Lower leg skin (tissue), 4 donors: ENCODE data around the gene CIAO1. TPM values are rescaled to one million over a fixed set of nuclear protein-coding genes. Genes with fewer than 3 reads are reported as not detected.
"Not testable (repeated sequence)": the region's sequence is repeated elsewhere in the genome, so short reads cannot be mapped to it uniquely, and the experiment has no call there.

ENCODE experiments used
- DNase-seq, 2 donors: peaks; one replicate each; pipeline ENCODE4 v3.0.0-alpha.2; 2019; ENCODE audit warnings: low spot score in 2 of 2
- H3K4me3 ChIP-seq: fragments of 200-600 bp; sonication (generic); 2 replicates; pipeline ENCODE4 v1.5.1; 2017; ENCODE audit warnings: mild to moderate bottlenecking, low read depth; ENCODE audit not compliant: poor library complexity, severe bottlenecking
- CTCF ChIP-seq, 3 donors: fragments of 450-650 bp; IDR thresholded peaks; one replicate each; pipeline ENCODE4 v1.5.1; 2016; ENCODE audit warnings: antibody characterized with exemption in 3 of 3, mild to moderate bottlenecking in 3 of 3, moderate library complexity in 2 of 3
- POLR2A ChIP-seq, 2 donors: fragments of 450-650 bp; IDR thresholded peaks; one replicate each; pipeline ENCODE4 v1.6.1; 2016 to 2017; ENCODE audit warnings: antibody characterized with exemption in 2 of 2, mild to moderate bottlenecking in 1 of 2, moderate library complexity in 1 of 2
- WGBS, 2 donors: methylation state at CpG; one replicate each; pipeline ENCODE4 v1.1.5; 2018; 5-methylcytosine and 5-hydroxymethylcytosine counted together
- intact Hi-C: fragments of 100-400 bp; cut with DNase I; formaldehyde crosslinking; loops from one replicate; pipeline ENCODE4 v1.15.0; 2023; ENCODE audit warnings: low total_unique reads
- total RNA-seq, 4 donors: library from RNA; depleted of rRNA; stranded (reverse); fragments of >200 nt; gene quantifications; one replicate each; pipeline ENCODE4 v1.1.0, GENCODE V29; 2016

Gene CIAO1
- total RNA-seq, 4 donors from 2014 or later: 86.1 to 115 (median 96.2) TPM

GRCh38 chr2:96252526-96252925, 13.5 kb upstream of the CIAO1 start:
- H3K4me3 ChIP-seq: no peak overlapping the region
- intact Hi-C loops: no loop called here
- 90 to 92% methylated on average over 7 to 8 of the region's 8 CpGs for WGBS, 2 donors
- TF ChIP-seq POLR2A (IDR thresholded peaks at IDR 0.05): no peak
- TF ChIP-seq CTCF (IDR thresholded peaks at IDR 0.05): no peak
- no peak for DNase-seq

- intact Hi-C loops: no loop called here
- DNase-seq: no peak
- 82 to 85% methylated on average over 7 of the region's 7 CpGs for WGBS, 2 donors
- no peak overlapping the region for H3K4me3 ChIP-seq
- TF ChIP-seq POLR2A (IDR thresholded peaks at IDR 0.05): no peak
- TF ChIP-seq CTCF (IDR thresholded peaks at IDR 0.05): no peak
These were observed 13.0 kb upstream of the CIAO1 start for GRCh38 chr2:96253006-96253405.

GRCh38 chr2:96254571-96254970, 11.5 kb upstream of the CIAO1 start:
- TF ChIP-seq CTCF (IDR thresholded peaks at IDR 0.05) (no peak), POLR2A (IDR thresholded peaks at IDR 0.05) (no peak)
- no peak overlapping the region for H3K4me3 ChIP-seq
- no peak for DNase-seq
- intact Hi-C loops: no loop called here
- 76 to 81% methylated on average over 11 of the region's 11 CpGs for WGBS, 2 donors

GRCh38 chr2:96256611-96257113, 9.4 kb upstream of the CIAO1 start:
- intact Hi-C loops: no loop called here
- WGBS, 2 donors: 58 to 70% methylated on average over 6 of the region's 6 CpGs
- DNase-seq: no peak
- no peak overlapping the region for H3K4me3 ChIP-seq
- TF ChIP-seq POLR2A (IDR thresholded peaks at IDR 0.05) (no peak), CTCF (IDR thresholded peaks at IDR 0.05) (no peak)

- H3K4me3 ChIP-seq, DNase-seq, intact Hi-C loops: not testable (repeated sequence)
- 73 to 79% methylated on average over 3 of the region's 3 CpGs for WGBS, 2 donors
These were observed 8.3 kb upstream of the CIAO1 start for GRCh38 chr2:96257744-96258143.

- TF ChIP-seq CTCF (IDR thresholded peaks at IDR 0.05) (no peak), POLR2A (IDR thresholded peaks at IDR 0.05) (no peak)
- H3K4me3 ChIP-seq: no peak overlapping the region
- WGBS, 2 donors: 71 to 79% methylated on average over 7 of the region's 7 CpGs
- DNase-seq: no peak
- intact Hi-C loops: no loop called here
These were observed 7.6 kb upstream of the CIAO1 start for GRCh38 chr2:96258166-96259022.
